8988T (cell line): Measurements from ENCODE around the gene HOXB7.

Experiments used
- DNase-seq: peaks from one replicate; pipeline ENCODE4 v3.0.0; 2011

HOXB7 gene

DNA sequence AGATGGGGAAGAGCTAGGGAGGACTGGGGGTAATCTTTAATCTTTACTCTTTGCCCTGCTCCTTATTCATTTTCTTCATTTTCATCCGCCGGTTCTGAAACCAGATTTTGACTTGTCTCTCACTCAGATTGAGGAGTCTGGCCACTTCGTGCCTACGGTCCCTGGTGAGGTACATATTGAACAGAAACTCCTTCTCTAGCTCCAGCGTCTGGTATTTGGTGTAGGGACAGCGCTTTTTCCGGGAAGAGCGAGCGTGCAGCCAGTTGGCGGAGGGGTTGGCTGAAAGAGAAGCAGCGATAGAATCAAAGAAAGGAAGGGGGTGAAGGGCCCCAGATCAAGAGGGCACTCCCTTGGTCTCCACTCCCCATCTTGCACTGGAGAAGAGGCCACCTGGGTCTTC, 12.0 kb upstream of the HOXB7 start:
- no peak for DNase-seq

DNA sequence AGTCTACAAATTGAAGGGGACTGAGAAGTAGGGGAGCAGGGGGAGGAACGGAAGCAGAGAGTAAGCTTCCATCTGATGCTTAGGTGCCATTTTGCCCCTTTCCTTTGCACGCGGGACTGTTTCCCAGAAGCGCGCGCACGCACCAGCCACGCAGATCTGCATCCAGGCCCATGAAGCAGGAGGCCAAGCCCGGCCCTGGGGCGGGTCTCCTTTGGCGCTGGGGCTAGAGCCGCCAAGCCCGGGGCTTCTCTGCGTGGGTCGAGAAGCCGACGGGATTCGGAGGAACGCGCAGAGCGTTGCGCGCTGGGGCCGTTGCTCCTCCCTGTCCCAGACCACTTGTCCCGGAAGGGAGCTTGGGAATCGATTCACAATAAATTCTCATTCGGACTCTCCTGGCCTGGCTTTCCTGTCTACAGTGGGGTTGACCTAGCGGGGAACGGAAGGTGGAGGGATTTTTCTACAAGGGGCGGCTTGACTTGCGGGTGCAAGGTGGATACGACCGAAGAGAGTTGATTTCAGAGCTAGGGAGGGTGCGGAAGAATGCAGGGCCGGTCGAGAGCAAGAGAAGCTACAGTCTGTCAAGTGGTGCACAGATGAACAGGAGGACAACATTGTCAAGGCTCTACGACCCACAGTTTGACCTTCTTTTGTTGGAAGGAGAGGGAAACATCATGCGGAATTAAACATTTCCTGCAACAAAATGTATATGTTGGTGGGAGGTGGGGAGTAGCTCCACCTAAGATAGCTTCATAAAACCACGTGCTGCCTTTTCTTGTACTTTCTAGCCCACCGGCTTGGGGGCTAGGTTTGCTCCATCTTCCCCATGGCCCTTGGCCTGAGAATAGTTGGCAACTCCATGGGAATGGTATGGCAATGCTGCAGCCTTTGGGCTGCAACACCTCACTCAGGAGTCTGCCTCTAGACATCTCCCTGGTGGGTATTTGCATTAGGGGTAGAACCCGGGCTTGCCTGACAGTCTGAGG, 10.9 kb upstream of the HOXB7 start:
- no peak for DNase-seq

DNA sequence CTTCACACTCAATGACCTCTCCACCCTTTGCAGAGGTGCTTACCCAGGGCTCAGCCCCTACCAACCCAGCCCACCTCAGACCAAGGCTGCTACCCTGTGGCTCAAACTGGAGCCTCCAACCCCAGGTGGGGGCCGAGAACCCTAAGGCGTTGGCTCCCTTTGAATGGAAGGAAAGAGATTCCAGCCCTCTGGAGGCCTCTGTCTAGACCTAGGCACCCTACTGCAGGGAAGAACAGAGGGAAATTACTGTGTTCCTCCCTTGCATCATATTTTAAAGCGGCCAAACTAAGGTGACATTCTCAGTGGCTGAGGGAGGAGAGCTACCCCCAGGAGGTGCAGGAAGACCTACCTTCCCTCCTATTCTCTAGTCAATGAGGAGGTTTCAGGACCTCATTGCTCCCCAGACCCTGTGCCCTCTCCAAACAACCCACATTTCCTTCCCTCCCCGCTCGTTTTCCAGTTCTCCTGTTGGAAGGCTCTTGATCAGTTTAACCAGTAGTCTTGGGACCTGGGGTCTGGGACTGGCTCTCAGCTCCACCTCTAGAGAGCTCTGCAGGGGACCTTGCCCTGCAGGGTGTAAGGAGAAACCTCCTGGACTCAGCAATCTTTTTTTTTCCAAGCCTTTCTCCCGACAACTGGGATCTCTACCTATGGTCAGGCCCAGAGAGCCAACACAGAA, 9.8 kb upstream of the HOXB7 start:
- DNase-seq: no peak

GRCh38 chr17:48619826-48620449, 9.1 kb upstream of the HOXB7 start:
- DNase-seq: no peak

DNA sequence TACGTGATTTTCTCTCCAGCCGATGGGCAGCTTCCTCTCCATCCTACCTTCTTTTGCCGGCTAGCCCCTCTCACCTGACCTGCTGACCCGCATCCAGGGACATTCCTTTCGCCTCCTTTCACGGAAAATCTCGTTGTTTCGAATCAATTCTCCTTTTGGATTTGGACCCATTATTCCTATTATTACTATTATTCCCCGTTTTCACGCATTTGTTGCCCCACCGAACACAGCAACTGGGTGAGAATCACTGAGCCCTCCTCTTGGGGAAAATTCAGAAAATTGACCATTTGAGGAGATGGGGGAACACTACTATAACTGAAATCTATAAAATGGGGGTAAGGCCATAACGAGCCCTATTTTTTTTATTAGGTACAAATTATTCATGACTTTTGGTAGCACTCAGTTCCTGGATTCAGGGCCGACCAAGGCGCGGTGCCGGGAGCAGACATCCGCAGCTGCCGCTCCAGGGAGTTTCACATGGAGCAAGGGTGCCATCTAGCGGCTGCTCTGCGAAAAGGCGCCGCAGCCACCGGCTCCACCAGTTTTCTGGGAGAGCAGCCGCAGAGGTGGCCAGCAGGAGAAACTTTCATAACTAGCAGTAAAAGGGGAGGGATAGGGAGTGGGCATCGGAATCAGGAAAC, 7.6 kb upstream of the HOXB7 start:
- DNase-seq: peak; percentile 92

DNA sequence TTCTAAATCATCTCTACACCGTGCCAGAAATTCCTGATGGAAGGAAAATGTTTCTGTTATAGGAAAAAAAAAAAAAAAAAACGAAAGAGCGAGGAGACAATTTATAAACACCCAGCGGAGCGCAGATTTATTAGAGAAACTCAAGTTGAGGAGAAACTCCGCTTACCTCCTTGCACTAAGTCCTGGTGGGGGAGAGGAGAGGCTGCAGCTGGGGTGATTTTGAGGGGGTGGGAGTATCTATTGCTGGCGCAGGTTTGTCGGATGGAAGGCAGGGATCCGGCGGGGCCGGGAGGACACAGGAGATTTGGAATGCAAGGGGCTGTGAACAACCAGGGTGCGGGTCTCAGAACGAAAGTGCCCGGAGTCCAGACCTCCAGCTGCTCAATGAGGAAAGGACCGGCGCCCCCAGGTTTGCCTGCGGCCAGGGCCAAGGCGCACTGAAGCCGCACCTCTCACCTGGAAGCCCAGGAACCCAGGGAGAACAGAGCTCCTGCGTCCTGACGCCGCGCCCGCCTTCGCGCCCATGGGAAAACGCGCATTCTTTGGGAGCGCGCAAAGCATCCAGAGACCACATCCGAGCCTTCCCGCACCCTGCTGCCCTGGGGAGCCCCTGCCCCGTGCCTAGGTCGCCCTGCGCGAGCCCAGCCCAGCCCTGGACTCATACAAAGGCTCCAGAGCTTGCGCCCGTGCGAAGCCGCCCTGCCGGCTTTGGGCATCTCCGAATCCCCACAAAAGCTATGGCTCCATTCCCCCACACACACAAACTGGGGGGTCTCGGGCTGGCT, 6.8 kb upstream of the HOXB7 start:
- no peak for DNase-seq

GRCh38 chr17:48616717-48617470, 6.1 kb upstream of the HOXB7 start:
- no peak for DNase-seq

DNA sequence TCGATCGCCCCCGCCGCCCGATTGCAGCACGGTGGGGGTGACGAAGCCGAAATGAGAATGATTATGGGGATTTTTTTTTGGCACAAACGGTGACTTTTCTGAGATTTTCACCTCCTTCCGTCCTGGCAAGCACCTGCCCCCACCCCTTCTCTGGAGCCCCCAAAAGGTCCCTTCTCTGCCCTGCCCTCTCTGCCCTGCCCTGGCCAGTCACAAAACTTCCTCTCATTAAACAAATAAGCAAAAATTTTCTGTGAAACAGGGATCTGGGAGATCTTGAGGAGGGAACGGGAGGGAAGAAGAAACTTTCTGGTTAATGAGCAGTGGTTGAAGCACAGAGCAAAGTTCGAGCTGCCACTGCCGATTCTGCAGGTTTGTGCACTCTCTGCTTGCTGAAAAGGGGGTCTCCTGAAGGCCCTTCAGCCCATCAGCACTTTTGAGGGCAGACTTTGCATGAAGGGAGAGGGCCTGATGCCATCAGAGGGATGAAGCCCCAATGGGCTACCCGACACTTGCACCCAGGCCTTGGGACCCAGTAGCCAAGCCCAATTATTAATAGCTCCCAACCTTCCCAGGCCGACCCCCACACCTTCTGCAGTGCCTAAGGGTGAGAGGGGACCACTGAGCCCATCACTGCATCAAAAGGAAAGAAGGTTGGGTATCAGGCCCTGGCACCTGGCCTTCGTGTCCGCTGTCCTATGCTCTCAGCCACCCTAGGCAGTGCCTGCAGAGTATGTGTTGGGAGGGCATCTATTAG, 5.3 kb upstream of the HOXB7 start:
- no peak for DNase-seq

DNA sequence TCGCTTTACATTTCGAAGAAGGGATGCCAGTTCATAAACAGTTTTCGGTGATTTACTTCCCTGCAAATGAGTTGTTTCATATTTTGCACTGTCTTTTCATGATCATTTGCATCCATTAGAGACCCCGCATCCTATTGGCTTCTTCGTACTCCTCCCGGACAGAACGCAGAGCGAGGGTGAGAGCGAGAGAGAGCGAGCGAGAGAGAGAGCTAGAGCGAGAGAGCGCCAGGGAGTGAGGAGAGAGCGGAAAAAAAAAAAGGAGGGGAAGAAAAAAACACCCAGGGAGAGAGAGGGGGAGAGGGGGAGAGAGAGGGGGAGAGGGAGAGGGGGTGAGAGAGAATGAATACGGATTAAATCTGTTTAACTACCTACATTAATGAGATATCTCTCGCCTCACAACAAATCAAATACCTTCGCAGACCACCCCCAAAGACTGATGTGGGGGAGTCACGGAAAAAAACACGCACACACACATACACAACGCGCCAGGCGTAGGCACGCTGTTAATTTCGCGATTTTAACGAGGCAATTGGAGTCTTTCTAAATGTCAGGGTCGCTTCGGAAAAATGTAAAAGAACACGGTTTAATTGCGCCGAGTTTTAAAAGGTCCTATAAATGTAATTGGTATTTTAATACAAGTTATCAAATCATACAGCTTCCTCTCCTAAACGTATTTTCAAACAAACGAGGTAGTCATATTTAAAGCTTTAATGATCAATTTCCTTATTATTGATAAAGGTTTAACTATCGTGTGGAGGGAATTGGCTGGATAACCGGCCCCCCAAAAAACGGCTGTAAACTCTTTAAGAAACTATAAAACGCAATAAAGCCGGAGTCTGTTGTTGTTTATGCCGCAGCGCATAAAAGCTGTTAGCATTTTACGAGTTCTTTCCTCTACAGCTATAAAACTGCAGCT, 4.5 kb upstream of the HOXB7 start, which contains the start of gene HOXB8:
Gene HOXB8 (minus strand): TSS at position 246 of the 916 bp plus-strand sequence. CDS start 588 bp downstream, outside the sequence.
- DNase-seq: no peak

DNA sequence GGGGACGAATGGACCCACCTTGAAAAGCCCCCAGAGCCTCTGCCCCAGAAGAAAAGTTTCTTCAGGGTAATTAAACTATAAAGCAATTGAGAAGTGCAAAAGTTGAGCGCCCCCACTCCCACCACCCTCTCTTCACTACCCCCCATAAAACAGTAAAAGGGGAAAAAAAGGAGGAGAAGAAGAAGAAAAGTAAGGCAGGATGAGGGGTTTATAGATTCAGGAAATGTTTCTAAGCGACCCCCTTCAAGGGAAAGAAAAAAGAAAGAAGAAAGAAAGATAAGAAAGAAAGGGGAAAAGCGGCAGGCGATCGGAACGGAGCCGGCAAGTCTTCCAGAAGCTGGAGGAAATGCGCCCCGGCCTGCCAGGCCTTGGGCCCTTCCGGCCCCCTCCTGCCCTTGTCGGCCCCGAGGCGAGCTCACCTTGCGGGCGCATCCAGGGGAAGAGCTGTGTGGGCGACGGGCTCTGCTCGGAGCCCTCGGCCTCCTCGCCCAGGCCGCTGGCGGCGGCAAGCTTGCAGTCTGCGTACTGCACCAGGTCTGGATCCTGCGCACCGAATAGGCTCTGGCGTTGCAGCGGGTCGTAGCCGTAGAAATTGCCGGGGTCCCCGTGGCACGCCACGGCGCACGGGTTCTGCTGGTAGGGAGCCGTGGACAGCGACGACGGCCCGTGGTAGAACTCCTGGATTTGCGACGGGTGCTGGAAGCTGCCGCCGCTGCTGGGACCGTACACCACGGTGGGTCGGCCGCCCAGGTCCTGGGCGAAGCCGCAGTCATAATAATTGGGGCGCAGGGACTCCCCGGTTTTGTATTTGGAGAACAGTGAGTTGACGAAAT, 3.3 kb upstream of the HOXB7 start:
- DNase-seq: no peak

DNA sequence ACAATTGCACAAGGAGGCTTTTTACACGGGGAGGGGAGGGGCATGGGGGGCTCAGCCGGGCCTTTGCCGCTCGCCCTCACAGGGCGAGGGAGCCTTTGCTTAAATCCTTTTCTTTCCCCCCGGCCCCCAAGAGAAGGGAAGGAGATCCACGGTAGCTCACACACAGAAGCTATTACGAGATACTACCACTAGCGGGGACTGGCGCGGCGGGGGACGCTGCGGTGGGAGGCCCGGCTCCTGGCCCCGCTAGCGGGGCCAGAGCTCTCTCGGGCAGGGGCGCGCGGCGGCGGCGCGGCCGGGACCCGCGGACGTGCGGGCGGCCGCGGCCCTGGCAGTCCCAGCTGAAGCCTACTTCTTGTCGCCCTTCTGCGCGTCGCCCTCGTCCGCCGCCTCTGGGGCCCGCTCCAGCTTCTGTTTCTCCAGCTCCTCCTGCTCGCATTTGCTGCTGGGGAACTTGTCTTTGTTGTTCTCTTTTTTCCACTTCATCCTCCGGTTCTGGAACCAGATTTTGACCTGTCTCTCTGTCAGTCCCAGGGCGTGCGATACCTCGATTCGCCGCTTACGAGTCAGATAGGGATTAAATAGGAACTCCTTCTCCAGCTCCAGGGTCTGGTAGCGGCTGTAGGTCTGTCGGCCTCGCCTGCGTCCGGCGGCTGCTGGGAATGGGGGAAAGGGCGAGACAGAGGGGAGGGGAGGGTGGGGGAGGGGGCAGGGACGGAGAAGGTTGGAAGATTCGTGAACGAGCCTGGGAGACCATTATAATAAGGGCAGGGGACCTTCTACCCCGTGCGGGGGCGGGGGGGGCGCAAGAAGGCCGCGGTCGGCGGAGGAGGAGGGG, 2.3 kb upstream of the HOXB7 start:
- peak; percentile 78 for DNase-seq

DNA sequence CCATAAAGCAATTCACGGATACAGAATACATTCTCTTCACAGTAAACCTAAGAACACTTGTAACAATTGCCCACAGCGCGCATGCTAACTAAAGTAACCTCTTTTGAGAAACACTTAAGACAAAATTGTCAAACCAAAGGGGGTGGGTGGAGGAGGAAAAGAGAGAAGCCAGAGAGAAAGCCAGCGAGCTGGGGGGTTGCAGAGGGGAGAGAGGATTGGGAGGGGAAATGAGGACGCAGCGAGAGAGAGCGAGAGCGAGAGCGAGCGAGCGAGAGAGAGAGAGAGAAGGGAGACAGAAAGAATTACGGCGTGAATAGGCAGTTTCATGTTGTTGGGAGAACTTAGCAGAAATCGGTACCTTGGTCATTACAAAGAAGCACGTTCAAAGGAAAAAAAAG, 1.6 kb upstream of the HOXB7 start:
- DNase-seq: no peak

DNA sequence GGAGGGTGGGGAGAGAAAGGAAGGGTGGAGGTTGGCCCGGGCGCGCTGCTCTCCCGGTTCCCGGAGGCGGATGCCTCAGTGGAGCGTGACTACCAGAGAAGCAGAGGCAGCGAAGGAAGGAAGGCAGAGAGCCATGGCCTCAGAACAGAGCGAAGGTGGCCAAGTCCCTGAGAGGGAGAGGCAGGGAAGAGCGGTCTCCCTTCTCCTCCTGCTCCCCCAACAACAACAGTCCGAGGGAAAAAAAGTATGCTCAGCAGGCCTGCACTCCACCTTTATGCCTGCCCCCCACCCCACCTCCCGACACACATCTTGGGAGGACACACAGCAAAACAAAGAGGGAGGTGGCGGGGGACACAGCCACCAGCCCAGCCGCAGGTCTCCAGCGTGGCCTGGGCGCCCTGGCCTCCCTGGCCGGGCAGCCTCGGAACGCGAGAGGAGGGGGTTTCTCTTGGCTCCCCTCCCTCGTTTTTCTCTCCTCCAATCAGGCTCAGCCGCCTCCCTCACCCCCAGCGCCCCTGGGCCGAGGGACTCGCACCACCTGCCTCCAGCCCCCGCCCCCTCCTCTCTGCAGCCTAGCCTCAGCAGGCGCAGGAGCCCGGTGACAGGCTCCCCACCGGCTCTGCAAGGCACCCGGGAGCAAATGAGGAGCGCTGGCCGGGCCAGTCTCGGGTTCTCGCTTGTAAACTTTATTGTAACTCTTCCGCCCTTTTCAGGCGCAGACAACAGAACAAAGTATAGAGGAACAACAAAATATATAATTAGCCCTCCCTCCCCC, 1.1 kb upstream of the HOXB7 start:
- DNase-seq: peak; percentile 77

- DNase-seq: no peak
Measured at GRCh38 chr17:48611213-48611612, 396 bp upstream of the HOXB7 start.

- no peak for DNase-seq
Measured at GRCh38 chr17:48609759-48610281, 997 bp downstream of the HOXB7 start.

DNA sequence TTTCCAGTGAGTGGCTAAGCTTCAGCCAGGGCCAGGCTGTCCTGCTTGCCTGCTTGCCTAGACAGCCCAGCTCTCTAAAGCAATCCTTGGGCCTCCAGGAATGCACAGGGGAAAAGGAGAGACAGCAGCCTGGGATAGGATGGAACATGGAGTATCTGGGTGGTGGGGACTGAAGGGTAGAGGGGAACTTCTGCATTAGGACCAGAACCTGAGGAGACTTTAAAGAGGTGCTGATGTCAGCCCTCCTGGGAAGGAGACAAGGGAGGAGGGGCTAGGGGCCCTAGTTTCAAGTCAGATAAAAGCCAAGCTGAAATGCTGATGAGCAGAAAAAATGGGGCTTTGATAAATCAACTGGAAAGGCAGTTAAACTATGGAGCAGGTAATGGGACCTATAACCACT, 1.8 kb downstream of the HOXB7 start:
- no peak for DNase-seq

GRCh38 chr17:48608494-48608834, 2.4 kb downstream of the HOXB7 start:
- DNase-seq: no peak
